OCI-LY7 (cell line): ENCODE measurements around the gene TNFAIP3. TPM values are rescaled to one million over a fixed set of nuclear protein-coding genes. Genes with fewer than 3 reads are reported as not detected.
A peak's percentile ranks its signal among the peaks of the same experiment; 100 is the strongest.

Experiments
- BruUV-seq: library from RNA; stranded (reverse); fragments of 400-500 nt; replicated peaks from 2 replicates; lab custom pipeline; 2021; lab: Mats Ljungman, UMichigan
- CTCF ChIA-PET: fragments of 300-600 bp; sonication (Branson Sonifier 250); formaldehyde crosslinking; loops from one replicate; lab custom pipeline; 2022; ENCODE audit warnings: antibody characterized with exemption; ENCODE audit not compliant: unreplicated experiment; lab: Charles Lee
- POLR2A ChIA-PET: fragments of 300-600 bp; sonication (Branson Sonifier 250); formaldehyde crosslinking; loops from one replicate; lab custom pipeline; 2022; ENCODE audit warnings: antibody characterized with exemption; lab: Charles Lee
- DNase-seq: peaks from one replicate; pipeline ENCODE4 v3.0.0-alpha.2; 2015; ENCODE audit warnings: low spot score
- H2AFZ ChIP-seq: fragments of 200-600 bp; sonication (generic), shearing (Covaris generic); 2 replicates; pipeline ENCODE4 v1.6.1; 2014; ENCODE audit warnings: mild to moderate bottlenecking, antibody characterized with exemption, low read length, moderate library complexity
- H3K27ac ChIP-seq: fragments of 200-600 bp; sonication (generic); 2 replicates; pipeline ENCODE4 v1.5.1; 2014; ENCODE audit warnings: mixed run types, low read depth, mild to moderate bottlenecking, moderate library complexity, low read length, inconsistent platforms; ENCODE audit not compliant: poor library complexity, severe bottlenecking
- H3K36me3 ChIP-seq: fragments of 200-600 bp; sonication (generic); 2 replicates; pipeline ENCODE4 v1.6.1; 2014; ENCODE audit warnings: mild to moderate bottlenecking, antibody characterized with exemption, low read length, moderate library complexity, mixed read lengths; ENCODE audit not compliant: insufficient read depth
- H3K4me1 ChIP-seq: fragments of 200-600 bp; sonication (generic); 2 replicates; pipeline ENCODE4 v1.5.1; 2014; ENCODE audit warnings: mild to moderate bottlenecking, low read length; ENCODE audit not compliant: insufficient read depth, poor library complexity, severe bottlenecking
- H3K4me2 ChIP-seq: fragments of 200-600 bp; sonication (generic); 2 replicates; pipeline ENCODE4 v1.6.1; 2014; ENCODE audit warnings: mild to moderate bottlenecking, low read length
- H3K4me3 ChIP-seq: fragments of 200-600 bp; sonication (generic); 2 replicates; pipeline ENCODE4 v1.5.1; 2014; ENCODE audit warnings: mild to moderate bottlenecking, low read depth, low read length; ENCODE audit not compliant: poor library complexity, severe bottlenecking
- H3K79me2 ChIP-seq: fragments of 200-600 bp; sonication (generic); 2 replicates; pipeline ENCODE4 v1.6.1; 2016; ENCODE audit warnings: low read depth, mild to moderate bottlenecking, low read length, moderate library complexity, mixed read lengths; ENCODE audit not compliant: insufficient read depth
- H3K9me2 ChIP-seq: fragments of 200-600 bp; sonication (generic); 2 replicates; pipeline ENCODE4 v1.6.1; 2016; ENCODE audit warnings: mild to moderate bottlenecking, low read length, mixed read lengths; ENCODE audit not compliant: insufficient read depth
- H3K9me3 ChIP-seq: fragments of 200-600 bp; sonication (generic); 2 replicates; pipeline ENCODE4 v1.6.1; 2014; ENCODE audit warnings: mild to moderate bottlenecking, mixed run types, low read length, mixed read lengths
- H4K20me1 ChIP-seq: fragments of 200-600 bp; sonication (generic); 2 replicates; pipeline ENCODE4 v1.6.1; 2014; ENCODE audit warnings: mild to moderate bottlenecking, antibody characterized with exemption, low read length, moderate library complexity, mixed read lengths; ENCODE audit not compliant: insufficient read depth
- EZH2phosphoT487 ChIP-seq: fragments of 200-600 bp; sonication (generic); IDR thresholded peaks from 2 replicates; pipeline ENCODE4 v1.6.1; 2018; ENCODE audit warnings: low read depth, borderline replicate concordance, mild to moderate bottlenecking, mixed run types, antibody characterized with exemption, low read length, moderate library complexity, mixed read lengths
- intact Hi-C: fragments of 100-400 bp; cut with micrococcal nuclease; formaldehyde crosslinking; loops from one replicate; pipeline ENCODE4 v1.10.0; 2022; ENCODE audit not compliant: unreplicated experiment
- total RNA-seq, 2 experiments: library from RNA; depleted of rRNA in 1 of 2; stranded (reverse); fragments of >200 nt in 1 of 2; shearing (Covaris generic) in 1 of 2; gene quantifications; 2 replicates each; pipeline ENCODE4 v1.2.3, GENCODE V29; 2014 to 2022
- TF ChIP-seq, protein P1 (sequence below): fragments of 200-600 bp; sonication (generic); conservative IDR thresholded peaks from 2 replicates; pipeline ENCODE4 v1.5.1; 2014; ENCODE audit warnings: mild to moderate bottlenecking, antibody characterized with exemption, low read length, moderate library complexity, mixed read lengths

The TNFAIP3 gene
- total RNA-seq, 2 experiments from 2014 or later = 8.8 to 28.3 TPM

DNA sequence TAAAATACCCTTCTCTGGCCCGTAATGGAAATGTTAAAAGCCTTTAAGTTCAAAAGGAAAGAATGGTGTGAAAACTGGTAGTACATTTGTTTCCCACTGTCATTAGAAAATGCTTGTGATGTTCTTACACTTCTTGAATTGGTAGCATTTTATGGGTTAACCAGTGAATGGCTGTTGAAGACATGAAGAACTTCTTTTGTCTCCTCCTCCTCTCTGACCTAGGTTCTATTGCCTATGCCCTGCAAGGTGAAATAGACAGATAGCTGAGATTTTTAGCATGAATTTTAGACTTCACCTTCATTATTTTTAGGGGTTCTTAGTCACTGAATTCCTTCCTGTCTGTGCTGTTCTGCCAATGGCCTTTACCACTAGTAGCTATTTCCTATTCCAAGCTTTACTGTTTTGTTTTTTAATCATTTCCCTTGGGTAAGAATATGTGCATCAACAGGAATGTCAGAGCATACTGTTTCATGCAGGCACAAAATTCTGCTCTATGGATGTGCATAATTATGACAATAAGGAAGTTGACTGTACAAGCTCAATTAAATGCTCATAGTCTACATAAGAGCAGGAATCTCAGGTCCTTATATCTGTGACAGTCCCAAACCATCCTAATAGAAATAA is 4.9 kb downstream of the TNFAIP3 start:
- H4K20me1 ChIP-seq = peaks cover 7% of the 10 kb centered on the region; the same call in 1 of the 2 replicates

DNA sequence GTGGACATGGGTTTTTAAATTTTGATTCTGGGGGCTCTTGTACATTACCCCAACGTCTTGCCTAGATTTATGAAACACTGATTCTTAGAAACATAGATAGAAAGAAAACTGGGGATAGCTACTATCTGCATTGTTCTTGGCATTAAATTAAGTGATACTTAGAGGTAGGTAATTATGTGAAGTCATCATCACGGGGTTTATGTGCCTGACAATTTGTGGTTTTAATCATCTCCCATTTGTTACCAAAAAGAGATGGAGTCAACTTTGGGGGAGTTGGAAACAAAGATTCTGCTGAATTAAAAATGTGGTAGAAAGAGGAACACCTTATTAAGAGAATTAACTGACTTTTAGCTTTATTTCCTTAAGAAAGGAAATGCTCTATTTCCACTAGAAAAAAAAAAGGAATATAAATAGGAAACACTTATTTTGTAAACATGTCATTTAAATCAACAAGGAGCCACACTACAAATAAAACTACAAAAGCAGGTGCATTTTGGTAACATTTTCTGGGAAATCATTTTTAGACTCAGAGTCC is 5.6 kb downstream of the TNFAIP3 start:
- DNase-seq = no peak
- Histone ChIP-seq H3K4me3 (no peak overlapping the region), H3K4me1 (peaks cover 48% of the 10 kb centered on the region), H3K79me2 (peaks cover 60% of the 10 kb centered on the region), H3K4me2 (peak overlapping the region; percentile 79), H2AFZ (no peak overlapping the region), H3K36me3 (peaks cover 67% of the 10 kb centered on the region), H3K27ac (no peak overlapping the region), H4K20me1 (peaks cover 7% of the 10 kb centered on the region; the same call in 1 of the 2 replicates), H3K9me3 (no peaks in the 10 kb centered on the region), H3K9me2 (no peaks in the 10 kb centered on the region)
- ChIA-PET CTCF (interaction anchor here (1.6 kb wide), 1 partner anchor 100 kb away, joined by 3 read pairs; no protein-coding TSS in a partner anchor), POLR2A (interaction anchor here (0.5 to 1.6 kb wide), 12 partner anchors 9 to 140 kb away, joined by 3 to 7 read pairs (median 3); no protein-coding TSS in a partner anchor)
- no TSS peak for BruUV-seq
- intact Hi-C loops = no loop called here
- no peak for TF ChIP-seq EZH2phosphoT487
- TF ChIP-seq, protein P1, sequence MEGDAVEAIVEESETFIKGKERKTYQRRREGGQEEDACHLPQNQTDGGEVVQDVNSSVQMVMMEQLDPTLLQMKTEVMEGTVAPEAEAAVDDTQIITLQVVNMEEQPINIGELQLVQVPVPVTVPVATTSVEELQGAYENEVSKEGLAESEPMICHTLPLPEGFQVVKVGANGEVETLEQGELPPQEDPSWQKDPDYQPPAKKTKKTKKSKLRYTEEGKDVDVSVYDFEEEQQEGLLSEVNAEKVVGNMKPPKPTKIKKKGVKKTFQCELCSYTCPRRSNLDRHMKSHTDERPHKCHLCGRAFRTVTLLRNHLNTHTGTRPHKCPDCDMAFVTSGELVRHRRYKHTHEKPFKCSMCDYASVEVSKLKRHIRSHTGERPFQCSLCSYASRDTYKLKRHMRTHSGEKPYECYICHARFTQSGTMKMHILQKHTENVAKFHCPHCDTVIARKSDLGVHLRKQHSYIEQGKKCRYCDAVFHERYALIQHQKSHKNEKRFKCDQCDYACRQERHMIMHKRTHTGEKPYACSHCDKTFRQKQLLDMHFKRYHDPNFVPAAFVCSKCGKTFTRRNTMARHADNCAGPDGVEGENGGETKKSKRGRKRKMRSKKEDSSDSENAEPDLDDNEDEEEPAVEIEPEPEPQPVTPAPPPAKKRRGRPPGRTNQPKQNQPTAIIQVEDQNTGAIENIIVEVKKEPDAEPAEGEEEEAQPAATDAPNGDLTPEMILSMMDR = no peak

More for the DNA sequence above, 4.9 kb downstream of the TNFAIP3 start:
- Histone ChIP-seq H3K27ac (no peak overlapping the region), H3K9me2 (no peaks in the 10 kb centered on the region), H2AFZ (no peak overlapping the region), H3K9me3 (no peaks in the 10 kb centered on the region), H3K36me3 (peaks cover 60% of the 10 kb centered on the region), H3K4me3 (peak overlapping the region; percentile 85), H3K4me1 (peaks cover 48% of the 10 kb centered on the region), H3K79me2 (peaks cover 60% of the 10 kb centered on the region), H3K4me2 (peak overlapping the region; percentile 79)
- DNase-seq = no peak
- TF ChIP-seq, protein P1 = no peak
- intact Hi-C loops = no loop called here
- no TSS peak for BruUV-seq
- CTCF ChIA-PET = interaction anchor here (1.5 to 1.6 kb wide), 2 partner anchors 79 to 101 kb away, joined by 3 to 5 read pairs; no protein-coding TSS in a partner anchor
- POLR2A ChIA-PET = interaction anchor here (0.5 to 1.6 kb wide), 12 partner anchors 10 to 131 kb away, joined by 3 to 6 read pairs (median 3); no protein-coding TSS in a partner anchor
